Measurements from ENCODE around the gene SUPT4H1. TPM values are rescaled to one million over a fixed set of nuclear protein-coding genes. Genes with fewer than 3 reads are reported as not detected.

The SUPT4H1 gene
- total and polyA plus RNA-seq, 2 donors (not counting 1 experiment from before 2014, with no cell fraction given), result 30.2 to 60.1 TPM

DNA sequence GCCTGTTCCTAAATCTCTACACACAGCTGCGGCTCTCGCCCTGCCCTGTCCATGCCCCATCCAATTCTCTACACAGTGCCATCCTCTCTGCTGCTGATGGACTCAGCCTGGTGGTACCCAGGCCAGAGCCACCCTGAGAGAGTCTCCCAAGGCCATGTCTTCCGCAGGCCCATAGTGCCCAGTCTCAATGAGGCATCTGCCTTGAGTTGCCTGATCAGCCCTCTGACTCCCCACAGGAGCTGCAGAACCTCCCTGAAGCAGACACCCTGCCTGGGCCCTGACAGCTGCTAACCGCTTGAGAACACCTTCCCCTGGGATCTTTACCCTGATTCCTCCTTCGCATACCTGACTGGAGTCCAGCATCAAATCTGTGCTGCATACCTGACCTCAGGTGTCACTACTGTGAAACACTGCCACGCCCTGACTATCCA, 36.7 kb downstream of the SUPT4H1 start:
- CTCF ChIA-PET, result interaction anchor here (0.9 to 17.9 kb wide), 10 partner anchors 11 to 173 kb away, joined by 3 to 587 read pairs (median 68); partner anchors contain the start of genes HSF5, RNF43, SUPT4H1 and TSPOAP1
- Histone ChIP-seq H3K27me3 (replicated peaks in 1 of 4; ENCODE audit: control extremely low read depth in 1 of 4, control insufficient read depth in 3 of 4, insufficient read depth in 4 of 4, low read length in 3 of 4) (no peaks in the 10 kb centered on the region), H3K36me3 (replicated peaks in 1 of 2; ENCODE audit: control extremely low read depth in 1 of 2, control insufficient read depth in 1 of 2, extremely low read depth in 1 of 2, insufficient read depth in 2 of 2, low read length in 1 of 2) (no peaks in the 10 kb centered on the region), H3K4me1 (ENCODE audit: control insufficient read depth in 2 of 2, insufficient read depth in 2 of 2, low read length in 2 of 2) (peaks cover 11 to 12% of the 10 kb centered on the region in 2 donors), H2AFZ (ENCODE audit: insufficient read depth, low read depth, low read length, poor library complexity, severe bottlenecking) (no peak overlapping the region), H3K9me3 (ENCODE audit: control extremely low read depth in 1 of 3, control insufficient read depth in 2 of 3, insufficient read depth in 1 of 3, low read length in 2 of 3) (no peaks in the 10 kb centered on the region), H3K27ac (ENCODE audit: low read length in 2 of 2) (no peak overlapping the region), H3K79me2 (ENCODE audit: control insufficient read depth, insufficient read depth, low read length) (peaks cover 19% of the 10 kb centered on the region), H3K4me3 (ENCODE audit: control extremely low read depth in 1 of 5, extremely low read depth in 1 of 5, insufficient read depth in 1 of 5, low read depth in 2 of 5, low read length in 4 of 5) (no peak overlapping the region), H4K20me1 (ENCODE audit: control insufficient read depth, insufficient read depth, low read length, poor library complexity, severe bottlenecking) (no peaks in the 10 kb centered on the region), H3K4me2 (replicated peaks; ENCODE audit: low read depth, low read length, poor library complexity, severe bottlenecking) (no peak overlapping the region), H3K9ac (ENCODE audit: low read length) (no peak overlapping the region)
- H3K4me3 Mint-ChIP-seq, result no peak overlapping the region
- DNase-seq (no peak), ATAC-seq (ENCODE audit: low read depth) (no peak)
- WGBS (ENCODE audit: insufficient coverage), result 96% methylated on average over 6 of the region's 6 CpGs
- intact Hi-C loops (cut with micrococcal nuclease), result no loop called here
- no peaks in the 10 kb centered on the region for H3K9me3 Mint-ChIP-seq (ENCODE audit: insufficient read depth)
- TF ChIP-seq EZH2 (IDR thresholded peaks at IDR 0.05; ENCODE audit: borderline replicate concordance, insufficient read depth, low read depth, low read length, poor library complexity, severe bottlenecking) (no peak), CTCF (IDR thresholded peaks at IDR 0.05) (no peak)
- no peaks in the 10 kb centered on the region for H3K27me3 Mint-ChIP-seq
- H3K4me1 Mint-ChIP-seq, result peaks cover 14% of the 10 kb centered on the region
- no peak overlapping the region for H3K27ac Mint-ChIP-seq
- POLR2A ChIA-PET, result interaction anchor here (5.5 kb wide), 1 partner anchor 12 kb away, joined by 44 read pairs; the partner anchor contains the start of gene TSPOAP1

- no peak overlapping the region for H2AFZ ChIP-seq (ENCODE audit: insufficient read depth, low read depth, low read length, poor library complexity, severe bottlenecking)
- H3K79me2 ChIP-seq (ENCODE audit: control insufficient read depth, insufficient read depth, low read length), result peaks cover 19% of the 10 kb centered on the region
- no peaks in the 10 kb centered on the region for H3K36me3 ChIP-seq (replicated peaks in 1 of 2; ENCODE audit: control extremely low read depth in 1 of 2, control insufficient read depth in 1 of 2, extremely low read depth in 1 of 2, insufficient read depth in 2 of 2, low read length in 1 of 2)
- H3K4me2 ChIP-seq (replicated peaks; ENCODE audit: low read depth, low read length, poor library complexity, severe bottlenecking), result no peak overlapping the region
- Mint-ChIP-seq H3K4me3 (no peak overlapping the region), H3K27ac (no peak overlapping the region), H3K27me3 (no peaks in the 10 kb centered on the region), H3K4me1 (peaks cover 14% of the 10 kb centered on the region), H3K9me3 (ENCODE audit: insufficient read depth) (no peaks in the 10 kb centered on the region)
- H3K27me3 ChIP-seq (replicated peaks in 1 of 4; ENCODE audit: control extremely low read depth in 1 of 4, control insufficient read depth in 3 of 4, insufficient read depth in 4 of 4, low read length in 3 of 4), result no peaks in the 10 kb centered on the region
- no peak overlapping the region for H3K9ac ChIP-seq (ENCODE audit: low read length)
- ATAC-seq (ENCODE audit: low read depth) (no peak), DNase-seq (no peak)
- POLR2A ChIA-PET, result interaction anchor here (0.7 to 5.5 kb wide), 2 partner anchors 10 to 12 kb away, joined by 3 to 44 read pairs; partner anchors contain the start of gene TSPOAP1
- TF ChIP-seq EZH2 (IDR thresholded peaks at IDR 0.05; ENCODE audit: borderline replicate concordance, insufficient read depth, low read depth, low read length, poor library complexity, severe bottlenecking) (no peak), CTCF (IDR thresholded peaks at IDR 0.05) (no peak)
- H3K9me3 ChIP-seq (ENCODE audit: control extremely low read depth in 1 of 3, control insufficient read depth in 2 of 3, insufficient read depth in 1 of 3, low read length in 2 of 3), result no peaks in the 10 kb centered on the region
- H3K27ac ChIP-seq (ENCODE audit: low read length in 2 of 2), result no peak overlapping the region
- peaks cover 11 to 12% of the 10 kb centered on the region in 2 donors for H3K4me1 ChIP-seq (ENCODE audit: control insufficient read depth in 2 of 2, insufficient read depth in 2 of 2, low read length in 2 of 2)
- CTCF ChIA-PET, result interaction anchor here (0.5 to 17.9 kb wide), 9 partner anchors 11 to 1497 kb away, joined by 3 to 587 read pairs (median 70); partner anchors contain the start of genes RNF43, SUPT4H1 and TSPOAP1
- H3K4me3 ChIP-seq (ENCODE audit: control extremely low read depth in 1 of 5, extremely low read depth in 1 of 5, insufficient read depth in 1 of 5, low read depth in 2 of 5, low read length in 4 of 5), result no peak overlapping the region
- no peaks in the 10 kb centered on the region for H4K20me1 ChIP-seq (ENCODE audit: control insufficient read depth, insufficient read depth, low read length, poor library complexity, severe bottlenecking)
- WGBS (ENCODE audit: insufficient coverage), result 97% methylated on average over 3 of the region's 6 CpGs
- intact Hi-C loops (cut with micrococcal nuclease), result no loop called here
These were observed 37.3 kb downstream of the SUPT4H1 start for GRCh38 chr17:58314706-58315015.
